ENCODE measurements around the gene CDKAL1. TPM values are rescaled to one million over a fixed set of nuclear protein-coding genes. Genes with fewer than 3 reads are reported as not detected.

Gene CDKAL1
- total RNA-seq (2022; extraction: Qiagen RNA extraction; ENCODE audit: low read depth), result 3.2 to 4.0 TPM (median 3.4 TPM) in 5 replicates

DNA sequence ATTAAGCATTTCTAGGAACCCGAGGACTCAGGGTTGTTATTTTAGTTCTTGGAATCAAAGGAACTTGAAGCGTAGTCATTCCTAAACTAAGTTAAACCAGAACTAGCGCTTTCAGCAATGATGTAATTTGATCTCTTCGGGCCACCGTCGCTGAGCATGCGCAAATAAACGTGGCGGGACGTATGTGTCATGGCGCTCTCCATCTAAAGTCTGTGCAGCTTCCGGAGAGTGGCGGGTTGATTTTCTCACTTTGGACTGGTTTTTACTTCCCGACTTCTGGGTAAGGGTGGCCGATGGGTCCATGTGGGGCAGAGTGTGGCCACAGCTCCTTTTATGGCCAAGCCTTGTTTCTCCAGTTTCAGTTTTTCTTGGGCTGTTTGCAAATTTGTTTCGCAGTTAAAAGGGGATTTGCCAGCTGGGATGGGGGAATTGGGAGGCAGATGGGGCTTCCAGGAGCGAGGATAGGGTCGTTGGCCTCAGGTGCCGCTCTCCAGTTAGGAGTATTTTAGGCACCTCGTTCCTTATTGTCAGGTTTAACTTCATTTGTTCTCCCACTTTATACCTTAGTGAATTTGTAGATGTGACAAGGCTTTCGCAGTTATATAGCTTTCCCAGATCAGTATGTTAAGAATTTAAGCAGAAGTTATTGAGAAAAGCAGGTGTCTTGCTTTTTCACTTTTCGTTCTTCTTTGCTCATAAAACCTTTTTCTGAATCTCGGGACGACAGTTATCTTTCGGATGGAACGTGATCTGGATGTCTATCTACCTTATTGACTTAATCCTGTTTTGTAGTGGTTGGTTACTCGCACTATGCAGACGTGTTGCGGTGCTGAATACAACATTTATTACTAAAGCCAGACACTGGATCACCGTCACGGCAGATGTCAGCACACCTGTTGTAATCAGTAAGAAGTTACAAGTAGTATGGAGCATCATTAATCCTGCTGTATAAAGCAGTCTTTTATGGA lies at the start of gene CDKAL1:
CDKAL1 (plus strand) TSS at position 163 of the 968 bp plus-strand sequence. CDS start 11,894 bp downstream, outside the sequence.

Other genes starting within 250 kb of the CDKAL1 start
- 12.6 to 14.8 TPM (median 13.2 TPM) in 5 replicates for gene E2F3, start 132.6 kb upstream of the CDKAL1 start, total RNA-seq (2022; extraction: Qiagen RNA extraction; ENCODE audit: low read depth)

Measured in A549 treated with CpdA at 1 μM for 4 hours (cell line).